ENCODE data around the gene CHRNA3.
"Not testable (repeated sequence)": the region's sequence is repeated elsewhere in the genome, so short reads cannot be mapped to it uniquely, and the experiment has no call there.

The CHRNA3 gene

DNA sequence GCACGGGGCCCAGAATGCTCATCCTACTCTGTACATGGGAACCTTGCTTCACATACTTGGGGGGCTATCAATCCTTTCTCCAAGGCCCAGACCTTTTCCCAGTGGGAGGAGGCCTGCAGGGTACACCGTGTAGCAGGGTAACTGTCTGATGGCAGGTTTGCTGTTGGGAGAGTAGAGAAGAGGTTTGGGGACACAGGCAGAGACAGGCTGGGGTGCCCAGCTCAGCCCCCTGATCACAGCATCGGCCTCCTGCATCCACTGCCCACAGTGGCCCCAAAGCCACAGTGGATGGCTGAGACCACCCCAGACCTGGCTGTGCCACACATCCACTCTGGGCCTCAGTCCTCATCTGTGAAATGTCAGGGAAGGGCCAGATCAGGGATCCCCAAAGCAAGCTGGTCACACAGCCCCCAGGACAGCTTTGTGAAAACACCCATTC lies 5.6 kb downstream of the CHRNA3 start:
- no peak for DNase-seq (ENCODE audit: low read depth)
- H3K4me3 ChIP-seq (ENCODE audit: control insufficient read depth, low read depth, low read length), result no peak overlapping the region
- TF ChIP-seq, protein P1, sequence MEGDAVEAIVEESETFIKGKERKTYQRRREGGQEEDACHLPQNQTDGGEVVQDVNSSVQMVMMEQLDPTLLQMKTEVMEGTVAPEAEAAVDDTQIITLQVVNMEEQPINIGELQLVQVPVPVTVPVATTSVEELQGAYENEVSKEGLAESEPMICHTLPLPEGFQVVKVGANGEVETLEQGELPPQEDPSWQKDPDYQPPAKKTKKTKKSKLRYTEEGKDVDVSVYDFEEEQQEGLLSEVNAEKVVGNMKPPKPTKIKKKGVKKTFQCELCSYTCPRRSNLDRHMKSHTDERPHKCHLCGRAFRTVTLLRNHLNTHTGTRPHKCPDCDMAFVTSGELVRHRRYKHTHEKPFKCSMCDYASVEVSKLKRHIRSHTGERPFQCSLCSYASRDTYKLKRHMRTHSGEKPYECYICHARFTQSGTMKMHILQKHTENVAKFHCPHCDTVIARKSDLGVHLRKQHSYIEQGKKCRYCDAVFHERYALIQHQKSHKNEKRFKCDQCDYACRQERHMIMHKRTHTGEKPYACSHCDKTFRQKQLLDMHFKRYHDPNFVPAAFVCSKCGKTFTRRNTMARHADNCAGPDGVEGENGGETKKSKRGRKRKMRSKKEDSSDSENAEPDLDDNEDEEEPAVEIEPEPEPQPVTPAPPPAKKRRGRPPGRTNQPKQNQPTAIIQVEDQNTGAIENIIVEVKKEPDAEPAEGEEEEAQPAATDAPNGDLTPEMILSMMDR (IDR thresholded peaks at IDR 0.05; ENCODE audit: control insufficient read depth, insufficient read depth, low read depth, low read length, missing control alignments), result no peak

DNA sequence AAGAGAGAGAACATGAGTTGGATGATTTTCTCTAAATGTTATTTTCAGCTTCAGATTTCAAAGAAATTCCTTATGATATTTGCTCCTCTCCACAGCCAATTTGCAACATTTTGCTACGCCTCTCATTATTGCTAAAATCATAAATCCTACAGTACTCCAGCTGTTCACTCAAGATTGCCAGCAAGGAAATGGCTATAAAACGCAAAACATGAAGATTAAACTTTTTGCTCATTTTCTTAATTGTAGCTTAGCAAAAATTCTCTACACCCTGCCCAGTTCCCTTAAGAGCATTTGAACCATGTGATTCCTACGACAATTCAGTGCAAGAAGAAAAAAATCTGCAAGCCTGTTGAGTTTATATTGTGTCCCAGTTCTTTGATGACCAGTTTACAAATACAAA lies 6.8 kb downstream of the CHRNA3 start:
- no peak for DNase-seq (ENCODE audit: low read depth)
- TF ChIP-seq, protein P1 (IDR thresholded peaks at IDR 0.05; ENCODE audit: control insufficient read depth, insufficient read depth, low read depth, low read length, missing control alignments), result no peak
- no peak overlapping the region for H3K4me3 ChIP-seq (ENCODE audit: control insufficient read depth, low read depth, low read length)

DNA sequence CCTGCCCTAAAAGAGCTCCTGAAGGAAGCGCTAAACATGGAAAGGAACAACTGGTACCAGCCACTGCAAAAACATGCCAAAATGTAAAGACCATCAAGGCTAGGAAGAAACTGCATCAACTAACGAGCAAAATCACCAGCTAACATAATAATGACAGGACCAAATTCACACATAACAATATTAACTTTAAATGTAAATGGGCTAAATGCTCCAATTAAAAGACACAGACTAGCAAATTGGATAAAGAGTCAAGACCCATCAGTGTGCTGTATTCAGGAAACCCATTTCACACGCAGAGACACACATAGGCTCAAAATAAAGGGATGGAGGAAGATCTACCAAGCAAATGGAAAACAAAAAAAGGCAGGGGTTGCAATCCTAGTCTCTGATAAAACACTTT lies 11.2 kb downstream of the CHRNA3 start:
- DNase-seq (ENCODE audit: low read depth), result not testable (repeated sequence)

DNA sequence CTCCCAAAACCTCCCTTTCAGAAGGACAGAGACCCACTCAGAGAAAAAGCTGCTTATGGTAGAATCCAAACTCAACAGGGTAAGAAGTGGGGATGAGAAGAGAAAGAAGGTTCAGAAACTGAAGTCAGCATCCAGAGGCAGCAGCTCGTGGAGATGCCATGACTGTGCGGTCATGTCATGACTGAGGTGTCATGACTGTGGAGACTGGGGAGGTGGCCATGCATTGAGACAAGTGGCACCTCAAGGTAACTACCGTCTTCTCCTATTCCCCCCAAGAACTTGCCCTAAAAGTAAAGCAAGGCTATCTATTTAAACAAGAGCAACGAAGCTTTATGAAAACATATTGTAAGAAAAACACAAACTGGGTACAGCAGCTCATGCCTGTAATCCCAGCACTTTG lies 15.1 kb downstream of the CHRNA3 start:
- DNase-seq (ENCODE audit: low read depth), result no peak
- TF ChIP-seq, protein P1 (IDR thresholded peaks at IDR 0.05; ENCODE audit: control insufficient read depth, insufficient read depth, low read depth, low read length, missing control alignments), result no peak

More for the DNA sequence above, 11.2 kb downstream of the CHRNA3 start:
- not testable (repeated sequence) for H3K4me3 ChIP-seq (ENCODE audit: control insufficient read depth, low read depth, low read length)

DNA sequence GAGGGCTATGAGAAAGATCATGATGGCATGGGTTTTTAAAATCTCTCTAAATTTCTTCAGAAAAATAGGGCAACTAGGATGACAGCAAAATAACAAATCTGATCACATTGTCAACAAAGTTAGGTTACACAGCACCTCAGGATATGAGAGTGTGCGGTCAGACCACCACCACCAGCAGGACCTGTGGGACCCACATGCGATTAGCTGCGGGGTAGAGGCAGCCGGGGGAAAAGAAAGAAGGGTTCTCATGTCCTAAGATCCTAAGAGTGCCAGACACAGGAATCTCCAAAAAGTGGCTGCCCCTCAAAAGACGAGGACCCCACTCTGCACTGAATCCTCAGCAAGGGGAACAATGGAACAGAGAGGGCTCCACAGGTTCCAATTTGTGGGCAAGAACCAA lies 15.6 kb downstream of the CHRNA3 start:
- no peak for DNase-seq (ENCODE audit: low read depth)
- TF ChIP-seq, protein P1 (IDR thresholded peaks at IDR 0.05; ENCODE audit: control insufficient read depth, insufficient read depth, low read depth, low read length, missing control alignments), result no peak
- H3K4me3 ChIP-seq (ENCODE audit: control insufficient read depth, low read depth, low read length), result no peak overlapping the region

More for the DNA sequence above, 15.1 kb downstream of the CHRNA3 start:
- H3K4me3 ChIP-seq (ENCODE audit: control insufficient read depth, low read depth, low read length), result no peak overlapping the region

DNA sequence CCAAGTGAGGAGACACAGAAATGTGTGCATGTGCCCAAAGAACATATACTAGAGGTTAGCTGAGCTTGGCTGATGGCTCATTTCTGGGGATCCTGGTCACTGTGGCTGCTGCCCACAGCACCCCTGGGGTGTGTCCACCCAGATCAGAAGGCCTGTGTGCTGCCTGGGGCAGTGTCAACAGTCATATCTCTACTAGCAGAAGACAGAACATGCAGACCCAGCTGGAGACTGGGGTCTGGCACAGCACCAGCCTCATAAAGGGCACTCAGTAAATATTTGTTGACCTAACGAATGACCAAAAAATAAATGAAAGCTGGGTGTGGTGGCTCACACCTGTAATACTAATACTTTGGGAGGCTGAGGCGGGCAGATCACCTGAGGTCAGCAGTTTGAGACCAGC lies 16.4 kb downstream of the CHRNA3 start:
- no peak for DNase-seq (ENCODE audit: low read depth)
- TF ChIP-seq, protein P1 (IDR thresholded peaks at IDR 0.05; ENCODE audit: control insufficient read depth, insufficient read depth, low read depth, low read length, missing control alignments), result no peak
- H3K4me3 ChIP-seq (ENCODE audit: control insufficient read depth, low read depth, low read length), result no peak overlapping the region

DNA sequence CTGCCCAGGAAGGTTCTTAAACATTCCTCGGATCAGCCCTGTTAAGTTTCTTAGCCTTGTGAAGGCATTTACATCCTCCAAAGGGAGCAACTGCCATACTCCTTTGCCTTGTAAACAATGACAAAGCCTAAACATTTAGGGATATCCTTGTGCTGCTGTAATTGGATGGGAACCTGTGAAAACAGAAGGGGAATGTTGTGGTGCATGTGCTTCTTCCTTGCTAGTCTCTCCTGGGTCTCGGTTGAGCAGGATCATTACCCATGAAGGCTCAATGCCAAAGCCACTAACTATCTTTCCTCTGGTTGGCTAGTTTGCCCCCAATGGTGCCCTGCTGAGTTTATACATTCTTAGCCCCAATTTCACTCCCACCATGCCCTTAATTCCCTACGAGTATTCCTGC lies 17.3 kb downstream of the CHRNA3 start:
- DNase-seq (ENCODE audit: low read depth), result no peak
- no peak overlapping the region for H3K4me3 ChIP-seq (ENCODE audit: control insufficient read depth, low read depth, low read length)
- TF ChIP-seq, protein P1 (IDR thresholded peaks at IDR 0.05; ENCODE audit: control insufficient read depth, insufficient read depth, low read depth, low read length, missing control alignments), result no peak

Data from AG09309 (cell line).